ENCODE results near the gene PDK3.

DNA sequence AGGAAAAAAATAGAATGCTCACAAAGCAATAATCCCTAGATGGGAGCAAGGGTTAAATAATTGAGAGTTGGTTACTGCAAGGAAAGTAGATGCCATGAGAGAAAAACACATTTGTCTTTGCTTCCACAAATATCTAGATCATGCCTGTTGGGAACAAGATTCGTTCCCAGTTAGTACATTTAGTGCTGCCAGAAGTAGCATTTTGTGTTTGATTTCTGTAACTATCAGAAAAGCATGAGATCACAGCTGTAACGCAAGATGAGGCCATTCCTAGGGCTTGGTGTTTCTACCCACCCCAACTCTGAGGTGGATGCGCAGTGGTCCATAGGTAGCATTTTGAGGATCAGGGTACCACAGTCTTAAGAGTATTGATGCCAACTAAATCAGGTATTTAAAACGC, 20.4 kb upstream of the PDK3 start:
- TF ChIP-seq GATA3 (IDR thresholded peaks at IDR 0.05; ENCODE audit: low read depth, low read length), result no peak
- TF ChIP-seq GATA2 (IDR thresholded peaks at IDR 0.05; ENCODE audit: low read depth, low read length), result no peak
